HepG2 (cell line): ENCODE results near the gene NAV2. TPM values are rescaled to one million over a fixed set of nuclear protein-coding genes. Genes with fewer than 3 reads are reported as not detected.

Source experiments
- CERS6 ChIP-seq: sonication (generic); formaldehyde crosslinking; IDR thresholded peaks from 2 replicates; pipeline ENCODE4 v1.5.0; 2020; ENCODE audit warnings: missing genetic modification reagents
- E2F2 ChIP-seq: sonication (generic); formaldehyde crosslinking; IDR thresholded peaks from 2 replicates; pipeline ENCODE4 v1.4.0; 2020; ENCODE audit warnings: missing genetic modification reagents, borderline replicate concordance
- ELF1 ChIP-seq: sonication (generic); formaldehyde crosslinking; IDR thresholded peaks from 2 replicates; pipeline ENCODE4 v1.4.0; 2020; ENCODE audit warnings: missing genetic modification reagents
- FUBP1 ChIP-seq: sonication (generic); formaldehyde crosslinking; IDR thresholded peaks from 2 replicates; pipeline ENCODE4 v1.5.1; 2020; ENCODE audit warnings: missing genetic modification reagents, mild to moderate bottlenecking, borderline replicate concordance
- GLMP ChIP-seq: sonication (generic); formaldehyde crosslinking; IDR thresholded peaks from 2 replicates; pipeline ENCODE4 v1.9.0; 2021; ENCODE audit warnings: missing genetic modification reagents, mild to moderate bottlenecking, borderline replicate concordance
- GTF2F1 ChIP-seq: fragments of 150-350 bp; IDR thresholded peaks from 2 replicates; pipeline ENCODE4 v1.6.1; 2014; ENCODE audit warnings: low read length
- HBP1 ChIP-seq: IDR thresholded peaks from 2 replicates; pipeline ENCODE4 v1.6.1; 2016; ENCODE audit warnings: low read depth, control low read depth
- MYC ChIP-seq: sonication (generic); formaldehyde crosslinking; IDR thresholded peaks from 2 replicates; pipeline ENCODE4 v1.9.0; 2021; ENCODE audit warnings: missing genetic modification reagents, borderline replicate concordance
- NR2F1 ChIP-seq, 2 experiments: fragments of 450-650 bp in 1 of 2; formaldehyde crosslinking in 1 of 2; IDR thresholded peaks; 2 replicates each; pipeline versions ENCODE4 v1.5.0 to v1.6.1; 2016 to 2020; ENCODE audit warnings: mild to moderate bottlenecking in 1 of 2, missing compliant biosample characterization in 1 of 2, missing genetic modification reagents in 1 of 2, moderate library complexity in 1 of 2
- RFXANK ChIP-seq: IDR thresholded peaks from 2 replicates; pipeline ENCODE4 v1.6.1; 2016
- SNAPC5 ChIP-seq: sonication (generic); formaldehyde crosslinking; IDR thresholded peaks from 2 replicates; pipeline ENCODE4 v1.8.1; 2023; ENCODE audit warnings: mild to moderate bottlenecking, missing genetic modification reagents, borderline replicate concordance
- TCF7 ChIP-seq: sonication (generic); IDR thresholded peaks from 2 replicates; pipeline ENCODE4 v1.6.1; 2016; ENCODE audit warnings: antibody characterized with exemption, low read depth
- ZBTB7B ChIP-seq: sonication (generic); formaldehyde crosslinking; IDR thresholded peaks from 2 replicates; pipeline ENCODE4 v1.4.0; 2020; ENCODE audit warnings: missing genetic modification reagents
- ZMYM2 ChIP-seq: sonication (generic); formaldehyde crosslinking; IDR thresholded peaks from 2 replicates; pipeline ENCODE4 v1.8.0; 2022; ENCODE audit warnings: mild to moderate bottlenecking, missing genetic modification reagents
- ZNF280D ChIP-seq: sonication (generic); formaldehyde crosslinking; IDR thresholded peaks from 2 replicates; pipeline ENCODE4 v1.5.1; 2020; ENCODE audit warnings: mild to moderate bottlenecking, missing genetic modification reagents
- ZNF501 ChIP-seq: sonication (generic); formaldehyde crosslinking; IDR thresholded peaks from 2 replicates; pipeline ENCODE4 v1.5.1; 2020; ENCODE audit warnings: mild to moderate bottlenecking, moderate library complexity, missing genetic modification reagents
- ZNF558 ChIP-seq: sonication (generic); formaldehyde crosslinking; IDR thresholded peaks from 2 replicates; pipeline ENCODE4 v1.9.0; 2022; ENCODE audit warnings: mild to moderate bottlenecking, missing genetic modification reagents, borderline replicate concordance
- ZNF564 ChIP-seq: sonication (generic); formaldehyde crosslinking; IDR thresholded peaks from 2 replicates; pipeline ENCODE4 v1.8.1; 2023; ENCODE audit warnings: mild to moderate bottlenecking, missing genetic modification reagents
- ZNF619 ChIP-seq: sonication (generic); formaldehyde crosslinking; IDR thresholded peaks from 2 replicates; pipeline ENCODE4 v1.4.0; 2020; ENCODE audit warnings: mild to moderate bottlenecking, missing genetic modification reagents
- ZNF761 ChIP-seq: sonication (generic); formaldehyde crosslinking; conservative IDR thresholded peaks from 2 replicates; pipeline ENCODE4 v1.4.0; 2020; ENCODE audit warnings: mild to moderate bottlenecking, missing genetic modification reagents
- polyA plus RNA-seq, 8 experiments: library from polyadenylated mRNA; depleted of rRNA in 3 of 8; stranded (reverse) in 7 of 8; unstranded in 1 of 8; fragments of >200 nt; fragmentation: Illumina TruSeq in 4 of 8; extraction: Trizol in 4 of 8; gene quantifications; 2 replicates each; pipeline versions ENCODE4 v1.2.1 to v1.2.3, GENCODE V29; 2011 to 2016; ENCODE audit warnings: low read depth in 4 of 8, missing spikeins in 1 of 8, mixed read lengths in 1 of 8; ENCODE audit not compliant: insufficient read depth in 1 of 8
- total RNA-seq, 5 experiments: library from RNA; depleted of rRNA; stranded (reverse); fragments of >200 nt; fragmentation: Illumina TruSeq; extraction: Trizol; gene quantifications; 2 replicates each; pipeline ENCODE4 v1.2.3, GENCODE V29; 2016; ENCODE audit warnings: low read depth in 1 of 5

The NAV2 gene
- total and polyA plus RNA-seq, 2 of the 13 experiments (the other 11 are each of a cell fraction or from before 2014, with no cell fraction given) = 9.3 to 34.6 TPM

- TF ChIP-seq HBP1 (CRISPR knock-in tag) = peak; percentile 72; the same call in 1 of the 2 replicates
- TF ChIP-seq MYC (CRISPR knock-in tag) = no peak
- no peak for TF ChIP-seq ZNF619 (CRISPR knock-in tag)
- TF ChIP-seq CERS6 (CRISPR knock-in tag) = no peak
- TF ChIP-seq ZMYM2 (CRISPR knock-in tag) = no peak
- TF ChIP-seq RFXANK (CRISPR knock-in tag) = no peak
- no peak for TF ChIP-seq ZNF564
- TF ChIP-seq ZNF558 (CRISPR knock-in tag) = no peak
- no peak for TF ChIP-seq E2F2 (CRISPR knock-in tag)
- no peak for TF ChIP-seq ZNF280D (CRISPR knock-in tag)
- no peak for TF ChIP-seq ZNF761 (CRISPR knock-in tag)
- TF ChIP-seq ZNF501 (CRISPR knock-in tag) = no peak
- TF ChIP-seq GLMP (CRISPR knock-in tag) = no peak
- TF ChIP-seq TCF7 = peak; percentile 46
- no peak for TF ChIP-seq ELF1 (CRISPR knock-in tag)
- TF ChIP-seq NR2F1 (CRISPR knock-in tag; IDR thresholded peaks at IDR 0.05) = no peak
- no peak for TF ChIP-seq GTF2F1
- no peak for TF ChIP-seq SNAPC5 (CRISPR knock-in tag)
- no peak for TF ChIP-seq FUBP1 (CRISPR knock-in tag)
- no peak for TF ChIP-seq ZBTB7B (CRISPR knock-in tag)
These were observed 298.8 kb downstream of the NAV2 start (continued) for GRCh38 chr11:20011307-20011951.
